ENCODE results near the gene TFDP2. TPM values are rescaled to one million over a fixed set of nuclear protein-coding genes. Genes with fewer than 3 reads are reported as not detected.

The TFDP2 gene
- total and polyA plus RNA-seq, 9 of the 15 experiments (the other 6 are each of a cell fraction or from before 2014, with no cell fraction given) = 95.6 to 179 (median 126) TPM

DNA sequence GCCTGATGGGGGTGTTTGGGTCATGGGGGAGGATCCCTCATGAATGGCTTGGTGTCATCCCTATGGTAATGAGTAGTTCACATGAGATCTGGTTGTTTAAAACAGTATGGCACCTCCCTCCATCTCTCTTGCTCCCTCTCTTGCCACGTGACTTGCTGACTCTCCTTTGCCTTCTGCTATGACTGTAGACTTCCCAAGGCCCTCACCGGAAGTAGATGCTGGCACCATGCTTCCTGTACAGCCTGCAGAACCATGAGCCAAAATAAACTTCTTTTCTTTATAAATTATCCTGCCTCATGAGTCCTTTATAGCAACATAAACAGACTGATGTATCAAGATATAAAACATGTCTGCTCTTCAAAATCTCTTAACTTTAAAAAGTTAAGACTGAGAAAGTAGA, 96.1 kb downstream of the TFDP2 start:
- ChIA-PET CTCF (ENCODE audit: low intra/inter-chr PET ratio) (no interaction called here), POLR2A (interaction anchor here (1.1 kb wide), 1 partner anchor 15 kb away, joined by 3 read pairs; no protein-coding TSS in a partner anchor)
- no peak overlapping the region for H3K9ac ChIP-seq (ENCODE audit: insufficient read depth in 1 of 2, low read depth in 2 of 2, low read length in 2 of 2)
- no peak for TF ChIP-seq ZMIZ1 (IDR thresholded peaks at IDR 0.05; ENCODE audit: low read depth in 2 of 2, low read length in 2 of 2)
- TF ChIP-seq STAT5A (IDR thresholded peaks at IDR 0.05; ENCODE audit: borderline replicate concordance, low read length) = no peak
- TF ChIP-seq, protein P1, sequence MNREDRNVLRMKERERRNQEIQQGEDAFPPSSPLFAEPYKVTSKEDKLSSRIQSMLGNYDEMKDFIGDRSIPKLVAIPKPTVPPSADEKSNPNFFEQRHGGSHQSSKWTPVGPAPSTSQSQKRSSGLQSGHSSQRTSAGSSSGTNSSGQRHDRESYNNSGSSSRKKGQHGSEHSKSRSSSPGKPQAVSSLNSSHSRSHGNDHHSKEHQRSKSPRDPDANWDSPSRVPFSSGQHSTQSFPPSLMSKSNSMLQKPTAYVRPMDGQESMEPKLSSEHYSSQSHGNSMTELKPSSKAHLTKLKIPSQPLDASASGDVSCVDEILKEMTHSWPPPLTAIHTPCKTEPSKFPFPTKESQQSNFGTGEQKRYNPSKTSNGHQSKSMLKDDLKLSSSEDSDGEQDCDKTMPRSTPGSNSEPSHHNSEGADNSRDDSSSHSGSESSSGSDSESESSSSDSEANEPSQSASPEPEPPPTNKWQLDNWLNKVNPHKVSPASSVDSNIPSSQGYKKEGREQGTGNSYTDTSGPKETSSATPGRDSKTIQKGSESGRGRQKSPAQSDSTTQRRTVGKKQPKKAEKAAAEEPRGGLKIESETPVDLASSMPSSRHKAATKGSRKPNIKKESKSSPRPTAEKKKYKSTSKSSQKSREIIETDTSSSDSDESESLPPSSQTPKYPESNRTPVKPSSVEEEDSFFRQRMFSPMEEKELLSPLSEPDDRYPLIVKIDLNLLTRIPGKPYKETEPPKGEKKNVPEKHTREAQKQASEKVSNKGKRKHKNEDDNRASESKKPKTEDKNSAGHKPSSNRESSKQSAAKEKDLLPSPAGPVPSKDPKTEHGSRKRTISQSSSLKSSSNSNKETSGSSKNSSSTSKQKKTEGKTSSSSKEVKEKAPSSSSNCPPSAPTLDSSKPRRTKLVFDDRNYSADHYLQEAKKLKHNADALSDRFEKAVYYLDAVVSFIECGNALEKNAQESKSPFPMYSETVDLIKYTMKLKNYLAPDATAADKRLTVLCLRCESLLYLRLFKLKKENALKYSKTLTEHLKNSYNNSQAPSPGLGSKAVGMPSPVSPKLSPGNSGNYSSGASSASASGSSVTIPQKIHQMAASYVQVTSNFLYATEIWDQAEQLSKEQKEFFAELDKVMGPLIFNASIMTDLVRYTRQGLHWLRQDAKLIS (CRISPR knock-in tag; IDR thresholded peaks at IDR 0.05) = no peak
- TF ChIP-seq CHAMP1 (IDR thresholded peaks at IDR 0.05) = no peak
- no TSS peak for BruUV-seq (replicated peaks)
- peaks cover 5 to 7% of the 10 kb centered on the region in 2 experiments; a peak in 4 of 5 replicates for H3K4me1 ChIP-seq (replicated peaks in 1 of 2; ENCODE audit: control insufficient read depth in 2 of 2, insufficient read depth in 2 of 2, low read length in 2 of 2)
- no peak overlapping the region for H3K4me3 ChIP-seq
- H3K36me3 ChIP-seq (ENCODE audit: control insufficient read depth, insufficient read depth, low read length) = no peaks in the 10 kb centered on the region
- 82% methylated on average over 2 of the region's 2 CpGs for WGBS (ENCODE audit: insufficient coverage, low coverage, missing lambda C conversion rate)
- H3K9me1 ChIP-seq (ENCODE audit: control insufficient read depth, insufficient read depth, low read length) = no peaks in the 10 kb centered on the region
- H3K79me2 ChIP-seq (ENCODE audit: control insufficient read depth, insufficient read depth, low read length) = no peaks in the 10 kb centered on the region
- no peak overlapping the region for H2AFZ ChIP-seq (ENCODE audit: low read depth, low read length)
- in situ Hi-C loops (cut with MboI) = no loop called here
- H3K27me3 ChIP-seq (ENCODE audit: control insufficient read depth in 2 of 2, insufficient read depth in 2 of 2, low read length in 2 of 2) = no peaks in the 10 kb centered on the region
- no peaks in the 10 kb centered on the region for H3K9me3 ChIP-seq (replicated peaks; ENCODE audit: control insufficient read depth, insufficient read depth, low read depth, low read length)
- DNase-seq (ENCODE audit: extremely low read depth in 1 of 4, low spot score in 3 of 4) (no peak), FAIRE-seq (no peak), ATAC-seq (no peak)
- no peak overlapping the region for H3K4me2 ChIP-seq (ENCODE audit: insufficient read depth, low read length)
- H4K20me1 ChIP-seq (replicated peaks; ENCODE audit: control insufficient read depth, insufficient read depth, low read length) = no peaks in the 10 kb centered on the region
- H3K27ac ChIP-seq (ENCODE audit: extremely low read depth, low read depth, low read length) = no peak overlapping the region
- intact Hi-C loops (cut with micrococcal nuclease) = no loop called here

Measured in K562 (cell line).